T-helper 1 cell treated with Interleukin-12 subunit alpha and Interleukin-12 subunit beta and Interleukin-4 antibody, amounts not matched to agents 30 ng/mL and 1 ng/mL, for 36 hours (primary cell): Measurements from ENCODE around the gene LHFPL2. TPM values are rescaled to one million over a fixed set of nuclear protein-coding genes. Genes with fewer than 3 reads are reported as not detected.
"Not testable (repeated sequence)": the region's sequence is repeated elsewhere in the genome, so short reads cannot be mapped to it uniquely, and the experiment has no call there.

Experiments used
- intact Hi-C: fragments of 100-400 bp; cut with micrococcal nuclease; formaldehyde crosslinking; loops from one replicate; pipeline ENCODE4 v1.15.1; 2024
- total RNA-seq: library from RNA; stranded (reverse); gene quantifications from 2 replicates; pipeline ENCODE4 v1.2.3, GENCODE V29; 2022

LHFPL2 gene
- total RNA-seq, 1 donor from 2014 or later, result 0.25 TPM

- intact Hi-C loops, result no loop called here
Observed at GRCh38 chr5:78473751-78474150, 174.8 kb downstream of the LHFPL2 start.

- intact Hi-C loops, result no loop called here
Observed at GRCh38 chr5:78472469-78473106, 176.0 kb downstream of the LHFPL2 start.

DNA sequence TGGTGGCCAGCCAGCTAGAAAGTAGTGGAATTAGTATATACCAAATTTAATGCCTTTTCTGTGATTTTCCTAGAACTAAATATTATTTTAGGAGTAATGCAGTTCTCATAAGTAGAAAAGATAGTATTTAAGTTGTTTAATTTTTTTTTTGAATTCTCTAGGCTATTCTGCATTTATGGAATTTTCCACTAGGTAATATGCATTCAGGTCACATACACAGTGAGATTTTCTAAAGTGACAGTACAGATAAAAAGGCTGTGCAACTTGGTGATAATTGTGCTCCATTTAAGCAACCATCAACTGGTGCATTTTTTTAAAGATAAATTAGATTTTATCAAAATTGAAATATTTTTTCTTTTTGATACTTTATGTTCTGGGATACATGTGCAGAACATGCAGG, 176.7 kb downstream of the LHFPL2 start:
- intact Hi-C loops, result no loop called here

DNA sequence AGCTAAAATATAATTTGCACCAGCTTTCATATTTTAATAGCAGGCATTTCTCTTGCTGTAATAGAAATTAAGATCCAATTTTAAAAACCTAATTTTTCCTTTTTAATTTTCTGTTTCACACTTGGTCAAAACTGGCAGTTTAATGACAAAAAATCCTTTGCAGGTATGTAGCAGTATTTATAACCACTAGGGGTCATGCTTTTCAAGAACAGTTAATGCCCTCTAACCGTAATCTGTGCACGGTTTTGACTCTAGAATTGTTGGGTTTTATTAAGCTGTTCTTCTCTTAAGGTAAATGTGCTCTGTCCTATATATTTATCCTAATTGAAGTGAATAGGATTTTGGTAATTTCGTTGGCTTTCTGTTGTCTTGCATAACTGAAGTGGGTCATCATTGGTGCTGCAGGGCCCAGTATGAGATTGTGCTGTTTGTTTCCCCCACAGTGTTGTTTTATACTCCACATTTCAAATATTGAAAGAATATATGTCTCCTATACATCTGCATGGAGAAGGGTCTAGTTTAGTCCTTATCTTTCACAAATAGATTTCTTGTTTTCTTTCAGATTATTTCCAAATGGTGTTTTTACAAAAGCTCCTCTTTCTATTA, 180.7 kb downstream of the LHFPL2 start:
- intact Hi-C loops, result loop anchor here (1.0 to 5.0 kb wide), 3 partner anchors 65 to 664 kb away; no protein-coding TSS in a partner anchor

DNA sequence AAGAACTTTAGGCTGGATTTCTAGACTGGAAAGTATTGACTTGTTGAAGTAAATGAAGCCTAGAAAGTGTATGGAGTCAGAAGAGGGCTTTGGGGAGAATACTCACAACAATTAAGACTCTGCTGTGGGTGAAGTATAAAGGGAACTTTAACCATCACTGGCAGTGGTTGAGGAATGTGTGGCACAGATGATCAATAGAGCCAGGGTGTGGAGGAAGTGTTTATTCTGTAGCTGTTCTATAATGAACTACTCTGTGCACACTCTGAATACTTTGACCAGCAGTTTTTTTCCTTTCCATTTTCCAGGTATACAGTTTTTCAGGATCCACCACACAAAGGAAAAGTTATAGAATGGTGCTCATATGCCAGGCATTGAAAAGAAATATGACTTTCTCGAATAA, 181.4 kb downstream of the LHFPL2 start:
- intact Hi-C loops, result loop anchor here (2.0 to 5.0 kb wide), 2 partner anchors 498 to 665 kb away; no protein-coding TSS in a partner anchor

- intact Hi-C loops, result no loop called here
Observed at GRCh38 chr5:78458843-78459242, 189.7 kb downstream of the LHFPL2 start.

- intact Hi-C loops, result not testable (repeated sequence)
Observed at GRCh38 chr5:78457507-78457906, 191.1 kb downstream of the LHFPL2 start.

GRCh38 chr5:78449103-78449502, 199.5 kb downstream of the LHFPL2 start:
- intact Hi-C loops, result no loop called here

DNA sequence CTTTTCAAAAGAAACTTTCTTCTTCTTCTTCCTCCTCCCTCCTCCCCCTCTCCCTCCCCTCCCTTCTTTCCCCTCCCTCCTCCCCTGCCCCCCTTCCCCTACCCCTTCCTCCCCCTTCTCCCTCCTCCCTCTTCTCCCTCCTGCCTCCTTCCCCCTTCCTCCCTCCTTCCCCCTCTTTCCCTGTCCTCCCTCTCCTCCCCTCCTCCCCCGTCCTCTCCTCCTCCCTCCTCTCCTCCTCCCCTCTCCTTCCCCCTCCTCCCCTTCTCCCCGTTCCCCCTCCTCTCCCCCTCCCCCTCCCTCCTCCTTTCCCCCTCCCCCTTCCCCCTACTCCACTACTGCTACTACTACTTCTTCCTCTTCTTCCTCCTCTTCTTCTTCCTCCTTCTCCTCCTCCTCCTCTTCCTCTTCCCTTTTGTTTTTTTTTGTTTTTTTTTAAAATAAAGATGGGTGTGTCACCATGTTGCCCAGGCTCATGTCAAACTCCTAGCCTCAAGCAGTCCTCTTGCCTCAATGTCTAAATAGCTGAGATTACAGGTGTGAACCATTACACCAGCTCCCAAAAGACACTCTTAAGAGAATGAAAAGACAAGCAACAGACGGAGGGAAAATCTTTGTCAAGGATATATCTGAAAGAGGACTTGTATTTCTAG, 200.7 kb downstream of the LHFPL2 start:
- intact Hi-C loops, result no loop called here
